GM23338 (cell line): Measurements from ENCODE around the gene PAX6. TPM values are rescaled to one million over a fixed set of nuclear protein-coding genes. Genes with fewer than 3 reads are reported as not detected.
A peak's percentile ranks its signal among the peaks of the same experiment; 100 is the strongest.

Source experiments
- ATAC-seq: fragments of 200-7000 bp; cut with Tn5 transposase; 3 replicates; pipeline ENCODE4 v1.9.1; 2020
- DNase-seq: peaks from one replicate; pipeline ENCODE4 v3.0.0-alpha.2; 2015; ENCODE audit warnings: low spot score
- H2AFZ ChIP-seq: fragments of 200-600 bp; sonication (generic); 2 replicates; pipeline ENCODE4 v1.8.0; 2016; ENCODE audit warnings: antibody characterized with exemption, mild to moderate bottlenecking, moderate library complexity
- H3F3A ChIP-seq: fragments of 200-600 bp; sonication (generic); replicated peaks from 2 replicates; pipeline ENCODE4 v1.8.0; 2017; ENCODE audit warnings: antibody characterized with exemption, mixed run types, low read depth
- H3K27ac ChIP-seq: fragments of 200-600 bp; sonication (generic); 2 replicates; pipeline ENCODE4 v1.6.1; 2016; ENCODE audit warnings: low read depth
- H3K27me3 ChIP-seq: fragments of 200-600 bp; sonication (generic); 2 replicates; pipeline ENCODE4 v1.8.0; 2016; ENCODE audit warnings: mild to moderate bottlenecking, mixed run types, moderate library complexity; ENCODE audit not compliant: insufficient read depth
- H3K36me3 ChIP-seq: fragments of 200-600 bp; sonication (generic); 2 replicates; pipeline ENCODE4 v1.8.0; 2016; ENCODE audit warnings: mild to moderate bottlenecking; ENCODE audit not compliant: insufficient read depth
- H3K4me1 ChIP-seq: fragments of 200-600 bp; sonication (generic); 2 replicates; pipeline ENCODE4 v1.8.0; 2016; ENCODE audit warnings: mild to moderate bottlenecking, moderate library complexity; ENCODE audit not compliant: insufficient read depth
- H3K4me2 ChIP-seq: fragments of 200-600 bp; sonication (generic); 2 replicates; pipeline ENCODE4 v1.7.1; 2017; ENCODE audit warnings: mixed run types
- H3K4me3 ChIP-seq: fragments of 200-600 bp; sonication (generic); 2 replicates; pipeline ENCODE4 v1.6.1; 2016; ENCODE audit warnings: mixed run types
- H3K79me2 ChIP-seq: fragments of 200-600 bp; sonication (generic); replicated peaks from 2 replicates; pipeline ENCODE4 v1.8.0; 2017; ENCODE audit warnings: mild to moderate bottlenecking; ENCODE audit not compliant: insufficient read depth
- H3K9me2 ChIP-seq: fragments of 200-600 bp; sonication (generic); 2 replicates; pipeline ENCODE4 v1.8.0; 2017; ENCODE audit not compliant: insufficient read depth
- H4K20me1 ChIP-seq: fragments of 200-600 bp; sonication (generic); replicated peaks from 2 replicates; pipeline ENCODE4 v1.8.0; 2017; ENCODE audit warnings: mild to moderate bottlenecking; ENCODE audit not compliant: insufficient read depth
- H3K27ac Mint-ChIP-seq: 2 replicates; pipeline ENCODE4 v1.8.0; 2020; ENCODE audit warnings: inconsistent platforms, mild to moderate bottlenecking, moderate library complexity, mixed read lengths
- H3K27me3 Mint-ChIP-seq: 3 replicates; pipeline ENCODE4 v1.8.0; 2022; ENCODE audit warnings: low read depth, mild to moderate bottlenecking, moderate library complexity, mixed read lengths, inconsistent platforms; ENCODE audit not compliant: insufficient read depth, poor library complexity
- H3K36me3 Mint-ChIP-seq: 3 replicates; pipeline ENCODE4 v1.8.0; 2021; ENCODE audit warnings: low read depth, mild to moderate bottlenecking, inconsistent platforms, moderate library complexity, mixed read lengths
- H3K4me1 Mint-ChIP-seq: 3 replicates; pipeline ENCODE4 v1.8.0; 2020; ENCODE audit warnings: mild to moderate bottlenecking, inconsistent platforms, mixed read lengths
- H3K4me3 Mint-ChIP-seq: 3 replicates; pipeline ENCODE4 v1.8.0; 2021; ENCODE audit warnings: moderate library complexity, mild to moderate bottlenecking, inconsistent platforms, mixed read lengths
- H3K9me3 Mint-ChIP-seq: 3 replicates; pipeline ENCODE4 v1.8.0; 2020; ENCODE audit warnings: moderate library complexity, mild to moderate bottlenecking, inconsistent platforms, mixed read lengths
- CREB1 ChIP-seq: fragments of 250-450 bp; sonication (Bioruptor Pico); IDR thresholded peaks from 2 replicates; pipeline ENCODE4 v1.5.0; 2020; ENCODE audit warnings: low read depth, mild to moderate bottlenecking, moderate library complexity
- EZH2 ChIP-seq: fragments of 200-600 bp; sonication (generic); IDR thresholded peaks from one replicate; pipeline ENCODE4 v1.8.0; 2017; ENCODE audit warnings: antibody characterized with exemption, mild to moderate bottlenecking, low read depth; ENCODE audit not compliant: unreplicated experiment
- JUNB ChIP-seq: IDR thresholded peaks from one replicate; pipeline ENCODE4 v1.6.1; 2016; ENCODE audit warnings: antibody characterized with exemption; ENCODE audit not compliant: unreplicated experiment
- POLR2AphosphoS5 ChIP-seq: IDR thresholded peaks from 2 replicates; pipeline ENCODE4 v1.6.1; 2016; ENCODE audit warnings: antibody characterized with exemption, low read depth
- STAT1 ChIP-seq: IDR thresholded peaks from one replicate; pipeline ENCODE4 v1.6.1; 2016; ENCODE audit warnings: antibody characterized with exemption; ENCODE audit not compliant: unreplicated experiment
- ZNF331 ChIP-seq: fragments of 250-450 bp; sonication (Bioruptor Pico); IDR thresholded peaks from 2 replicates; pipeline ENCODE4 v1.5.0; 2020; ENCODE audit warnings: low read depth, mild to moderate bottlenecking, moderate library complexity
- polyA plus RNA-seq: library from polyadenylated mRNA; unstranded; fragments of >200 nt; fragmentation: Nextera tagmentation; extraction: Ambion mirVana; gene quantifications from 2 replicates; pipeline ENCODE4 v1.2.1, GENCODE V29; 2016
- total RNA-seq: library from RNA; depleted of rRNA; stranded (reverse); fragments of >200 nt; shearing (Covaris generic); gene quantifications from 2 replicates; pipeline ENCODE4 v1.2.3, GENCODE V29; 2014
- TF ChIP-seq, protein P1 (sequence below): fragments of 250-450 bp; sonication (Bioruptor Pico); IDR thresholded peaks from 2 replicates; pipeline ENCODE4 v1.5.0; 2020; ENCODE audit warnings: mild to moderate bottlenecking, moderate library complexity
- TF ChIP-seq, protein P2 (sequence below): IDR thresholded peaks from 2 replicates; pipeline ENCODE4 v1.6.1; 2016; ENCODE audit warnings: antibody characterized with exemption

PAX6 gene
- total and polyA plus RNA-seq, 2 experiments from 2014 or later, result 0.17 to 0.45 TPM

DNA sequence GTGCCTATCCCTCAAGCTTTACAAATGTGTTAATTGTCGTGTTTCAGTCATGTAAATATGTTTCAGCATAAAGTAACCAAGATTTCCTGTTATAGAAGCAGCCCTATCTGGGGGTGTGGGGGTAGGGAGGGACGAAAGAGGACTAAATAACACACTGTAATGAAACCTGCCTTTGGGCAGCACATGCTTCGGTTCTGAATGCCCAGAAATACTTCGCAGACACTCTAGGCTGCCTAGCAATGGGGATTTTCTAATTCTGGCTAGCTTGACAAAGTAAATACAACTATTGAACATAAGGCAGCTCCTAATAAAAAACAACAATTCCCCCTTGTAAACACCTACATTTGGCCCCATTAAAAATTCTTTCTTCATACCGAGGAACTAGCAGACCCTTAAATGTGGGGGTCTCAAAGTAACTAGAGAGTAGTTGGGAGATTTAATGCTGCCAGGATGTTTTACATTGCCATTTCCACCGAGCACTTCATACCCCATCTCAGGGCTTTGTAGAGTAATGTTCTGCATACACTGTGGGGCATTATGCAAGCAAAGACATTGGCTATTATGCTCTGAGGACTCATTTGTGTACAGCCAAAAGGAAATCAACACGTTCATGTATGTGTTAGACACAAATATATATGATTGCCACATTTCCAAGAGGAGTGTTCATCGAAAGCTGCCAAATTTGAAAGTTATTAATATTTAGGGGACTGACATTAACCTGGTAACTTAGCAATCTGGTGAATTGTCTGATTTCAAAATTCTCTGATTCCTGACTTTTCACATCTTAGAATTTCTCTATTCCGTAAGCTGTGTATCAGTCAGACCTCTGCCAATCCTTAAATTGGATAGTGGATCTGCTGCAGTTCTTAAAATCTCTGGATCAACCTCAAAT lies 42.1 kb downstream of the PAX6 start (continued):
- TF ChIP-seq, protein P1, sequence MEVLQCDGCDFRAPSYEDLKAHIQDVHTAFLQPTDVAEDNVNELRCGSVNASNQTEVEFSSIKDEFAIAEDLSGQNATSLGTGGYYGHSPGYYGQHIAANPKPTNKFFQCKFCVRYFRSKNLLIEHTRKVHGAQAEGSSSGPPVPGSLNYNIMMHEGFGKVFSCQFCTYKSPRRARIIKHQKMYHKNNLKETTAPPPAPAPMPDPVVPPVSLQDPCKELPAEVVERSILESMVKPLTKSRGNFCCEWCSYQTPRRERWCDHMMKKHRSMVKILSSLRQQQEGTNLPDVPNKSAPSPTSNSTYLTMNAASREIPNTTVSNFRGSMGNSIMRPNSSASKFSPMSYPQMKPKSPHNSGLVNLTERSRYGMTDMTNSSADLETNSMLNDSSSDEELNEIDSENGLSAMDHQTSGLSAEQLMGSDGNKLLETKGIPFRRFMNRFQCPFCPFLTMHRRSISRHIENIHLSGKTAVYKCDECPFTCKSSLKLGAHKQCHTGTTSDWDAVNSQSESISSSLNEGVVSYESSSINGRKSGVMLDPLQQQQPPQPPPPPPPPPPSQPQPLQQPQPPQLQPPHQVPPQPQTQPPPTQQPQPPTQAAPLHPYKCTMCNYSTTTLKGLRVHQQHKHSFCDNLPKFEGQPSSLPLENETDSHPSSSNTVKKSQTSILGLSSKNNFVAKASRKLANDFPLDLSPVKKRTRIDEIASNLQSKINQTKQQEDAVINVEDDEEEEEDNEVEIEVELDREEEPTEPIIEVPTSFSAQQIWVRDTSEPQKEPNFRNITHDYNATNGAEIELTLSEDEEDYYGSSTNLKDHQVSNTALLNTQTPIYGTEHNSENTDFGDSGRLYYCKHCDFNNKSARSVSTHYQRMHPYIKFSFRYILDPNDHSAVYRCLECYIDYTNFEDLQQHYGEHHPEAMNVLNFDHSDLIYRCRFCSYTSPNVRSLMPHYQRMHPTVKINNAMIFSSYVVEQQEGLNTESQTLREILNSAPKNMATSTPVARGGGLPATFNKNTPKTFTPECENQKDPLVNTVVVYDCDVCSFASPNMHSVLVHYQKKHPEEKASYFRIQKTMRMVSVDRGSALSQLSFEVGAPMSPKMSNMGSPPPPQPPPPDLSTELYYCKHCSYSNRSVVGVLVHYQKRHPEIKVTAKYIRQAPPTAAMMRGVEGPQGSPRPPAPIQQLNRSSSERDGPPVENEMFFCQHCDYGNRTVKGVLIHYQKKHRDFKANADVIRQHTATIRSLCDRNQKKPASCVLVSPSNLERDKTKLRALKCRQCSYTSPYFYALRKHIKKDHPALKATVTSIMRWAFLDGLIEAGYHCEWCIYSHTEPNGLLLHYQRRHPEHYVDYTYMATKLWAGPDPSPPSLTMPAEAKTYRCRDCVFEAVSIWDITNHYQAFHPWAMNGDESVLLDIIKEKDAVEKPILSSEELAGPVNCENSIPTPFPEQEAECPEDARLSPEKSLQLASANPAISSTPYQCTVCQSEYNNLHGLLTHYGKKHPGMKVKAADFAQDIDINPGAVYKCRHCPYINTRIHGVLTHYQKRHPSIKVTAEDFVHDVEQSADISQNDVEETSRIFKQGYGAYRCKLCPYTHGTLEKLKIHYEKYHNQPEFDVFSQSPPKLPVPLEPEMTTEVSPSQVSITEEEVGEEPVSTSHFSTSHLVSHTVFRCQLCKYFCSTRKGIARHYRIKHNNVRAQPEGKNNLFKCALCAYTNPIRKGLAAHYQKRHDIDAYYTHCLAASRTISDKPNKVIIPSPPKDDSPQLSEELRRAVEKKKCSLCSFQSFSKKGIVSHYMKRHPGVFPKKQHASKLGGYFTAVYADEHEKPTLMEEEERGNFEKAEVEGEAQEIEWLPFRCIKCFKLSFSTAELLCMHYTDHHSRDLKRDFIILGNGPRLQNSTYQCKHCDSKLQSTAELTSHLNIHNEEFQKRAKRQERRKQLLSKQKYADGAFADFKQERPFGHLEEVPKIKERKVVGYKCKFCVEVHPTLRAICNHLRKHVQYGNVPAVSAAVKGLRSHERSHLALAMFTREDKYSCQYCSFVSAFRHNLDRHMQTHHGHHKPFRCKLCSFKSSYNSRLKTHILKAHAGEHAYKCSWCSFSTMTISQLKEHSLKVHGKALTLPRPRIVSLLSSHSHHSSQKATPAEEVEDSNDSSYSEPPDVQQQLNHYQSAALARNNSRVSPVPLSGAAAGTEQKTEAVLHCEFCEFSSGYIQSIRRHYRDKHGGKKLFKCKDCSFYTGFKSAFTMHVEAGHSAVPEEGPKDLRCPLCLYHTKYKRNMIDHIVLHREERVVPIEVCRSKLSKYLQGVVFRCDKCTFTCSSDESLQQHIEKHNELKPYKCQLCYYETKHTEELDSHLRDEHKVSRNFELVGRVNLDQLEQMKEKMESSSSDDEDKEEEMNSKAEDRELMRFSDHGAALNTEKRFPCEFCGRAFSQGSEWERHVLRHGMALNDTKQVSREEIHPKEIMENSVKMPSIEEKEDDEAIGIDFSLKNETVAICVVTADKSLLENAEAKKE (CRISPR knock-in tag), result no peak
- TF ChIP-seq STAT1 (no peak), ZNF331 (CRISPR knock-in tag) (no peak), POLR2AphosphoS5 (no peak), CREB1 (CRISPR knock-in tag) (no peak)
- TF ChIP-seq, protein P2, sequence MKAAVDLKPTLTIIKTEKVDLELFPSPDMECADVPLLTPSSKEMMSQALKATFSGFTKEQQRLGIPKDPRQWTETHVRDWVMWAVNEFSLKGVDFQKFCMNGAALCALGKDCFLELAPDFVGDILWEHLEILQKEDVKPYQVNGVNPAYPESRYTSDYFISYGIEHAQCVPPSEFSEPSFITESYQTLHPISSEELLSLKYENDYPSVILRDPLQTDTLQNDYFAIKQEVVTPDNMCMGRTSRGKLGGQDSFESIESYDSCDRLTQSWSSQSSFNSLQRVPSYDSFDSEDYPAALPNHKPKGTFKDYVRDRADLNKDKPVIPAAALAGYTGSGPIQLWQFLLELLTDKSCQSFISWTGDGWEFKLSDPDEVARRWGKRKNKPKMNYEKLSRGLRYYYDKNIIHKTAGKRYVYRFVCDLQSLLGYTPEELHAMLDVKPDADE, result no peak

DNA sequence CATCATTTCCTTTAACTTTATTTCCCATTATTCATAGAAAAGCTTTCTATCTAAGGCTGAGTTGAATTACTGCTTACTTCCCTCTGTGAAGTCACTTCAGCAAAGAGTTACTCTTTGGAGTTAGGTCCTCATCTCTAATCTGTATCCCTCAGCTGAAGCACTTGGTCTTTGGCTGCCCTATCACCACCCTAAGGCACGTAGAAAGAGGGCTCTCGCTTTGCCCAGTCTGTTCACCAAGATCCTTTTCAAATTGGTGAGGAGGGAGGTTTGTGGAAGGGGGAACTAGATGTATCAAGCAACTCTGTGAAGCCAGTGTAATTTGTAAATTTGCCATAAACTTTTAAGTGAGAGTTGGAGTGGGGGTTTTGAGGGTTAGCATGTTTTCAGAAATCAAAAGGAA lies 43.4 kb downstream of the PAX6 start:
- Mint-ChIP-seq H3K4me1 (peaks cover 28% of the 10 kb centered on the region), H3K27me3 (no peaks in the 10 kb centered on the region), H3K9me3 (no peaks in the 10 kb centered on the region), H3K4me3 (no peak overlapping the region), H3K27ac (0 out of 2 replicates have a peak overlapping the region, but pooled peaks have one; percentile 4), H3K36me3 (no peaks in the 10 kb centered on the region)
- H3K79me2 ChIP-seq, result no peaks in the 10 kb centered on the region
- no peaks in the 10 kb centered on the region for H3K36me3 ChIP-seq
- H3K4me3 ChIP-seq, result no peak overlapping the region
- ATAC-seq, result peak; percentile 75
- no peak overlapping the region for H2AFZ ChIP-seq
- H3K4me2 ChIP-seq, result no peak overlapping the region
- DNase-seq, result peak; percentile 15
- H3F3A ChIP-seq, result no peaks in the 10 kb centered on the region
- no peaks in the 10 kb centered on the region for H3K9me2 ChIP-seq
- no peaks in the 10 kb centered on the region for H3K27me3 ChIP-seq
- no peak overlapping the region for H3K27ac ChIP-seq
- peaks cover 10% of the 10 kb centered on the region; the same call in 1 of the 2 replicates for H3K4me1 ChIP-seq
- no peaks in the 10 kb centered on the region for H4K20me1 ChIP-seq
- TF ChIP-seq, protein P1 (CRISPR knock-in tag), result no peak
- TF ChIP-seq JUNB, result no peak
- TF ChIP-seq EZH2, result no peak
